SK-N-SH treated with all-trans-retinoic acid at 6 μM for 48 hours (cell line): ENCODE measurements around the gene ZSWIM5.
A peak's percentile ranks its signal among the peaks of the same experiment; 100 is the strongest.

Experiments
- ATAC-seq: fragments of 200-7000 bp; cut with Tn5 transposase; 3 replicates; pipeline ENCODE4 v1.9.1; 2020; ENCODE audit warnings: mild to moderate bottlenecking, moderate library complexity
- ARNTL ChIP-seq: fragments of 450-650 bp; formaldehyde crosslinking; IDR thresholded peaks from 2 replicates; pipeline ENCODE4 v1.5.0; 2020; ENCODE audit warnings: low read depth, mild to moderate bottlenecking, moderate library complexity, borderline replicate concordance
- BACH2 ChIP-seq: fragments of 250-450 bp; sonication (Bioruptor Pico); IDR thresholded peaks from 2 replicates; pipeline ENCODE4 v1.9.0; 2021; ENCODE audit warnings: mild to moderate bottlenecking, borderline replicate concordance
- CSDC2 ChIP-seq: fragments of 250-450 bp; sonication (Bioruptor Pico); IDR thresholded peaks from 2 replicates; pipeline ENCODE4 v1.5.0; 2020; ENCODE audit warnings: mild to moderate bottlenecking, moderate library complexity
- CSRNP3 ChIP-seq: fragments of 250-450 bp; sonication (Bioruptor Pico); IDR thresholded peaks from 2 replicates; pipeline ENCODE4 v1.5.1; 2021; ENCODE audit warnings: mild to moderate bottlenecking, moderate library complexity
- GLIS3 ChIP-seq: fragments of 250-450 bp; sonication (Bioruptor Pico); IDR thresholded peaks from 2 replicates; pipeline ENCODE4 v1.5.0; 2020; ENCODE audit warnings: mild to moderate bottlenecking, moderate library complexity
- ISL1 ChIP-seq: fragments of 250-450 bp; sonication (Bioruptor Pico); IDR thresholded peaks from 2 replicates; pipeline ENCODE4 v2.1.2; 2022; ENCODE audit warnings: mild to moderate bottlenecking, moderate library complexity
- OSR1 ChIP-seq: fragments of 250-450 bp; sonication (Bioruptor Pico); IDR thresholded peaks from 2 replicates; pipeline ENCODE4 v1.8.0; 2022; ENCODE audit warnings: moderate library complexity, mild to moderate bottlenecking, inconsistent platforms
- PPARA ChIP-seq: fragments of 250-450 bp; sonication (Bioruptor Pico); IDR thresholded peaks from 2 replicates; pipeline ENCODE4 v1.5.0; 2020; ENCODE audit warnings: mild to moderate bottlenecking, borderline replicate concordance
- RARB ChIP-seq: fragments of 250-450 bp; sonication (Bioruptor Pico); IDR thresholded peaks from 2 replicates; pipeline ENCODE4 v1.8.0; 2021; ENCODE audit warnings: mild to moderate bottlenecking, moderate library complexity
- SNAI2 ChIP-seq: fragments of 250-450 bp; sonication (Bioruptor Pico); IDR thresholded peaks from 2 replicates; pipeline ENCODE4 v1.5.0; 2020; ENCODE audit warnings: mild to moderate bottlenecking, moderate library complexity
- TCF4 ChIP-seq: fragments of 250-450 bp; sonication (Bioruptor Pico); IDR thresholded peaks from 2 replicates; pipeline ENCODE4 v1.8.0; 2021; ENCODE audit warnings: mild to moderate bottlenecking, moderate library complexity, borderline replicate concordance
- ZC3H10 ChIP-seq: fragments of 250-450 bp; sonication (Bioruptor Pico); IDR thresholded peaks from 2 replicates; pipeline ENCODE4 v1.5.1; 2021; ENCODE audit warnings: mild to moderate bottlenecking, moderate library complexity
- ZFP3 ChIP-seq: fragments of 250-450 bp; sonication (Bioruptor Pico); IDR thresholded peaks from 2 replicates; pipeline ENCODE4 v1.5.0; 2020; ENCODE audit warnings: mild to moderate bottlenecking, moderate library complexity
- ZFP30 ChIP-seq: fragments of 450-650 bp; formaldehyde crosslinking; IDR thresholded peaks from 2 replicates; pipeline ENCODE4 v1.5.0; 2022; ENCODE audit warnings: mild to moderate bottlenecking, moderate library complexity
- ZNF565 ChIP-seq: fragments of 450-650 bp; formaldehyde crosslinking; conservative IDR thresholded peaks from 2 replicates; pipeline ENCODE4 v1.5.0; 2020; ENCODE audit warnings: low read depth, mild to moderate bottlenecking, moderate library complexity
- ZNF70 ChIP-seq: fragments of 450-650 bp; formaldehyde crosslinking; IDR thresholded peaks from 2 replicates; pipeline ENCODE4 v1.5.0; 2020; ENCODE audit warnings: mild to moderate bottlenecking, moderate library complexity
- ZNF8 ChIP-seq: fragments of 450-650 bp; formaldehyde crosslinking; IDR thresholded peaks from 2 replicates; pipeline ENCODE4 v1.5.0; 2020; ENCODE audit warnings: mild to moderate bottlenecking, moderate library complexity
- TF ChIP-seq, protein P1 (sequence below): fragments of 250-450 bp; sonication (Bioruptor Pico); IDR thresholded peaks from 2 replicates; pipeline ENCODE4 v1.8.0; 2021; ENCODE audit warnings: low read depth, mild to moderate bottlenecking, moderate library complexity, borderline replicate concordance
- TF ChIP-seq, protein P2 (sequence below): fragments of 250-450 bp; sonication (Bioruptor Pico); IDR thresholded peaks from 2 replicates; pipeline ENCODE4 v1.5.0; 2020; ENCODE audit warnings: mild to moderate bottlenecking, moderate library complexity
- TF ChIP-seq, protein P3 (sequence below): fragments of 250-450 bp; sonication (Bioruptor Pico); IDR thresholded peaks from 2 replicates; pipeline ENCODE4 v1.5.1; 2020; ENCODE audit warnings: low read depth, mild to moderate bottlenecking, moderate library complexity
- TF ChIP-seq, protein P4 (sequence below): fragments of 250-450 bp; sonication (Bioruptor Pico); IDR thresholded peaks from 2 replicates; pipeline ENCODE4 v1.8.0; 2020; ENCODE audit warnings: mild to moderate bottlenecking, moderate library complexity, borderline replicate concordance

Gene ZSWIM5

DNA sequence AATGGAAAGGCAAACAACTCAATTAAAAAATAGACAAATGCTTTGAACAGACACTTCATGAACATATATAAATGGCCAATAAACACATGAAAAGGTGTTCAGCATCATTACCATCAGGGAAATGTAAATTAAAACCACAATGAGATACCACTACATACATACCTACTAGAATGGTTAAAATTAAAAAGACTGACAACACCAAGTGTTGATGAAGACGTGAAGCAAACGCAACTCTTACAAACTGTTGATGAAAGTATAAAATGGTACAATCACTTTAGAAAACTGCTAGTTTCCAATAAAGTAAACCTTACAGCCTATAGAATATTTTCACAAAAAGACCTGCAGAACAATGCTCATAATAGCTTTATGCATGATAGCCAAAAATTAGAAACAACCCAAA lies 230.2 kb downstream of the ZSWIM5 start:
- no peak for ATAC-seq
- TF ChIP-seq PPARA (CRISPR knock-in tag) (no peak), ZNF565 (no peak)
- TF ChIP-seq, protein P1, sequence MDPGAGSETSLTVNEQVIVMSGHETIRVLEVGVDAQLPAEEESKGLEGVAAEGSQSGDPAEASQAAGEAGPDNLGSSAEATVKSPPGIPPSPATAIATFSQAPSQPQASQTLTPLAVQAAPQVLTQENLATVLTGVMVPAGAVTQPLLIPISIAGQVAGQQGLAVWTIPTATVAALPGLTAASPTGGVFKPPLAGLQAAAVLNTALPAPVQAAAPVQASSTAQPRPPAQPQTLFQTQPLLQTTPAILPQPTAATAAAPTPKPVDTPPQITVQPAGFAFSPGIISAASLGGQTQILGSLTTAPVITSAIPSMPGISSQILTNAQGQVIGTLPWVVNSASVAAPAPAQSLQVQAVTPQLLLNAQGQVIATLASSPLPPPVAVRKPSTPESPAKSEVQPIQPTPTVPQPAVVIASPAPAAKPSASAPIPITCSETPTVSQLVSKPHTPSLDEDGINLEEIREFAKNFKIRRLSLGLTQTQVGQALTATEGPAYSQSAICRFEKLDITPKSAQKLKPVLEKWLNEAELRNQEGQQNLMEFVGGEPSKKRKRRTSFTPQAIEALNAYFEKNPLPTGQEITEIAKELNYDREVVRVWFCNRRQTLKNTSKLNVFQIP (CRISPR knock-in tag) = no peak

GRCh38 chr1:44973645-44974044 lies 232.8 kb downstream of the ZSWIM5 start:
- no peak for ATAC-seq
- TF ChIP-seq ISL1 (CRISPR knock-in tag) (no peak), PPARA (CRISPR knock-in tag) (no peak), RARB (CRISPR knock-in tag) (no peak), ZFP30 (CRISPR knock-in tag) (no peak), ARNTL (no peak), OSR1 (CRISPR knock-in tag) (no peak), ZNF8 (no peak), TCF4 (CRISPR knock-in tag) (no peak), CSRNP3 (CRISPR knock-in tag) (no peak), ZNF70 (CRISPR knock-in tag) (no peak), CSDC2 (CRISPR knock-in tag) (no peak), SNAI2 (no peak), GLIS3 (no peak), ZNF565 (no peak), ZFP3 (CRISPR knock-in tag) (no peak), BACH2 (CRISPR knock-in tag) (no peak)
- TF ChIP-seq, protein P2, sequence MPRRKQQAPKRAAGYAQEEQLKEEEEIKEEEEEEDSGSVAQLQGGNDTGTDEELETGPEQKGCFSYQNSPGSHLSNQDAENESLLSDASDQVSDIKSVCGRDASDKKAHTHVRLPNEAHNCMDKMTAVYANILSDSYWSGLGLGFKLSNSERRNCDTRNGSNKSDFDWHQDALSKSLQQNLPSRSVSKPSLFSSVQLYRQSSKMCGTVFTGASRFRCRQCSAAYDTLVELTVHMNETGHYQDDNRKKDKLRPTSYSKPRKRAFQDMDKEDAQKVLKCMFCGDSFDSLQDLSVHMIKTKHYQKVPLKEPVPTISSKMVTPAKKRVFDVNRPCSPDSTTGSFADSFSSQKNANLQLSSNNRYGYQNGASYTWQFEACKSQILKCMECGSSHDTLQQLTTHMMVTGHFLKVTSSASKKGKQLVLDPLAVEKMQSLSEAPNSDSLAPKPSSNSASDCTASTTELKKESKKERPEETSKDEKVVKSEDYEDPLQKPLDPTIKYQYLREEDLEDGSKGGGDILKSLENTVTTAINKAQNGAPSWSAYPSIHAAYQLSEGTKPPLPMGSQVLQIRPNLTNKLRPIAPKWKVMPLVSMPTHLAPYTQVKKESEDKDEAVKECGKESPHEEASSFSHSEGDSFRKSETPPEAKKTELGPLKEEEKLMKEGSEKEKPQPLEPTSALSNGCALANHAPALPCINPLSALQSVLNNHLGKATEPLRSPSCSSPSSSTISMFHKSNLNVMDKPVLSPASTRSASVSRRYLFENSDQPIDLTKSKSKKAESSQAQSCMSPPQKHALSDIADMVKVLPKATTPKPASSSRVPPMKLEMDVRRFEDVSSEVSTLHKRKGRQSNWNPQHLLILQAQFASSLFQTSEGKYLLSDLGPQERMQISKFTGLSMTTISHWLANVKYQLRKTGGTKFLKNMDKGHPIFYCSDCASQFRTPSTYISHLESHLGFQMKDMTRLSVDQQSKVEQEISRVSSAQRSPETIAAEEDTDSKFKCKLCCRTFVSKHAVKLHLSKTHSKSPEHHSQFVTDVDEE = no peak
- TF ChIP-seq, protein P3, sequence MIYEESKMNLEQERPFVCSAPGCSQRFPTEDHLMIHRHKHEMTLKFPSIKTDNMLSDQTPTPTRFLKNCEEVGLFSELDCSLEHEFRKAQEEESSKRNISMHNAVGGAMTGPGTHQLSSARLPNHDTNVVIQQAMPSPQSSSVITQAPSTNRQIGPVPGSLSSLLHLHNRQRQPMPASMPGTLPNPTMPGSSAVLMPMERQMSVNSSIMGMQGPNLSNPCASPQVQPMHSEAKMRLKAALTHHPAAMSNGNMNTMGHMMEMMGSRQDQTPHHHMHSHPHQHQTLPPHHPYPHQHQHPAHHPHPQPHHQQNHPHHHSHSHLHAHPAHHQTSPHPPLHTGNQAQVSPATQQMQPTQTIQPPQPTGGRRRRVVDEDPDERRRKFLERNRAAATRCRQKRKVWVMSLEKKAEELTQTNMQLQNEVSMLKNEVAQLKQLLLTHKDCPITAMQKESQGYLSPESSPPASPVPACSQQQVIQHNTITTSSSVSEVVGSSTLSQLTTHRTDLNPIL (CRISPR knock-in tag) = no peak
- TF ChIP-seq, protein P1 (CRISPR knock-in tag) = no peak

- ATAC-seq = peak; percentile 70
- TF ChIP-seq, protein P4, sequence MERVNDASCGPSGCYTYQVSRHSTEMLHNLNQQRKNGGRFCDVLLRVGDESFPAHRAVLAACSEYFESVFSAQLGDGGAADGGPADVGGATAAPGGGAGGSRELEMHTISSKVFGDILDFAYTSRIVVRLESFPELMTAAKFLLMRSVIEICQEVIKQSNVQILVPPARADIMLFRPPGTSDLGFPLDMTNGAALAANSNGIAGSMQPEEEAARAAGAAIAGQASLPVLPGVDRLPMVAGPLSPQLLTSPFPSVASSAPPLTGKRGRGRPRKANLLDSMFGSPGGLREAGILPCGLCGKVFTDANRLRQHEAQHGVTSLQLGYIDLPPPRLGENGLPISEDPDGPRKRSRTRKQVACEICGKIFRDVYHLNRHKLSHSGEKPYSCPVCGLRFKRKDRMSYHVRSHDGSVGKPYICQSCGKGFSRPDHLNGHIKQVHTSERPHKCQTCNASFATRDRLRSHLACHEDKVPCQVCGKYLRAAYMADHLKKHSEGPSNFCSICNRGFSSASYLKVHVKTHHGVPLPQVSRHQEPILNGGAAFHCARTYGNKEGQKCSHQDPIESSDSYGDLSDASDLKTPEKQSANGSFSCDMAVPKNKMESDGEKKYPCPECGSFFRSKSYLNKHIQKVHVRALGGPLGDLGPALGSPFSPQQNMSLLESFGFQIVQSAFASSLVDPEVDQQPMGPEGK (CRISPR knock-in tag) = no peak
- TF ChIP-seq, protein P2 = no peak
- no peak for TF ChIP-seq GLIS3
- no peak for TF ChIP-seq ZC3H10 (CRISPR knock-in tag)
- 0 out of 2 replicates have a peak, but pooled peaks have one; percentile 18 for TF ChIP-seq ISL1 (CRISPR knock-in tag)
- TF ChIP-seq OSR1 (CRISPR knock-in tag) = no peak
Measured at GRCh38 chr1:44970317-44970716, 236.1 kb downstream of the ZSWIM5 start.
